ENCODE results near the gene PBOV1. TPM values are rescaled to one million over a fixed set of nuclear protein-coding genes. Genes with fewer than 3 reads are reported as not detected.

PBOV1 gene
- polyA plus RNA-seq, 2 of the 4 experiments (the other 2 are of a cell fraction): not detected

- ChIA-PET POLR2A (no interaction called here), CTCF (no interaction called here)
- no peak overlapping the region for H3K4me3 ChIP-seq
- no peak for DNase-seq (ENCODE audit: low read depth in 1 of 2, low spot score in 1 of 2)
- no peak for ATAC-seq
- WGBS (ENCODE audit: missing lambda C conversion rate): 60% methylated on average over 5 of the region's 5 CpGs
- FAIRE-seq: no peak
- no peak overlapping the region for H3K27ac ChIP-seq
- TF ChIP-seq RNF2 (IDR thresholded peaks at IDR 0.05; ENCODE audit: borderline replicate concordance, low read depth): no peak
- no peak for TF ChIP-seq ZNF302 (CRISPR knock-in tag; IDR thresholded peaks at IDR 0.05)
- no peak for TF ChIP-seq HDAC2 (IDR thresholded peaks at IDR 0.05)
- TF ChIP-seq FOSB (CRISPR knock-in tag; IDR thresholded peaks at IDR 0.05): no peak
- TF ChIP-seq TFCP2L1 (CRISPR knock-in tag; IDR thresholded peaks at IDR 0.05): no peak
- TF ChIP-seq BCL3 (IDR thresholded peaks at IDR 0.05): no peak
- TF ChIP-seq ZC3H11A (IDR thresholded peaks at IDR 0.05): no peak
- no peak for TF ChIP-seq EHMT2 (IDR thresholded peaks at IDR 0.05; ENCODE audit: low read depth)
- no peak for TF ChIP-seq SREBF2 (IDR thresholded peaks at IDR 0.05)
- TF ChIP-seq FOSL2 (IDR thresholded peaks at IDR 0.05): no peak
- TF ChIP-seq FOSL2 (CRISPR knock-in tag; IDR thresholded peaks at IDR 0.05): no peak
- no peak for TF ChIP-seq CHD4 (IDR thresholded peaks at IDR 0.05; ENCODE audit: borderline replicate concordance)
- no peak for TF ChIP-seq GATA3 (IDR thresholded peaks at IDR 0.05; ENCODE audit: borderline replicate concordance)
- TF ChIP-seq, protein P1, sequence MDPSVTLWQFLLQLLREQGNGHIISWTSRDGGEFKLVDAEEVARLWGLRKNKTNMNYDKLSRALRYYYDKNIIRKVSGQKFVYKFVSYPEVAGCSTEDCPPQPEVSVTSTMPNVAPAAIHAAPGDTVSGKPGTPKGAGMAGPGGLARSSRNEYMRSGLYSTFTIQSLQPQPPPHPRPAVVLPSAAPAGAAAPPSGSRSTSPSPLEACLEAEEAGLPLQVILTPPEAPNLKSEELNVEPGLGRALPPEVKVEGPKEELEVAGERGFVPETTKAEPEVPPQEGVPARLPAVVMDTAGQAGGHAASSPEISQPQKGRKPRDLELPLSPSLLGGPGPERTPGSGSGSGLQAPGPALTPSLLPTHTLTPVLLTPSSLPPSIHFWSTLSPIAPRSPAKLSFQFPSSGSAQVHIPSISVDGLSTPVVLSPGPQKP (IDR thresholded peaks at IDR 0.05; ENCODE audit: low read depth, low read length): no peak
- TF ChIP-seq RARB (CRISPR knock-in tag; IDR thresholded peaks at IDR 0.05): no peak
- TF ChIP-seq, protein P2, sequence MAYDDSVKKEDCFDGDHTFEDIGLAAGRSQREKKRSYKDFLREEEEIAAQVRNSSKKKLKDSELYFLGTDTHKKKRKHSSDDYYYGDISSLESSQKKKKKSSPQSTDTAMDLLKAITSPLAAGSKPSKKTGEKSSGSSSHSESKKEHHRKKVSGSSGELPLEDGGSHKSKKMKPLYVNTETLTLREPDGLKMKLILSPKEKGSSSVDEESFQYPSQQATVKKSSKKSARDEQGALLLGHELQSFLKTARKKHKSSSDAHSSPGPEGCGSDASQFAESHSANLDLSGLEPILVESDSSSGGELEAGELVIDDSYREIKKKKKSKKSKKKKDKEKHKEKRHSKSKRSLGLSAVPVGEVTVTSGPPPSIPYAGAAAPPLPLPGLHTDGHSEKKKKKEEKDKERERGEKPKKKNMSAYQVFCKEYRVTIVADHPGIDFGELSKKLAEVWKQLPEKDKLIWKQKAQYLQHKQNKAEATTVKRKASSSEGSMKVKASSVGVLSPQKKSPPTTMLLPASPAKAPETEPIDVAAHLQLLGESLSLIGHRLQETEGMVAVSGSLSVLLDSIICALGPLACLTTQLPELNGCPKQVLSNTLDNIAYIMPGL (CRISPR knock-in tag; IDR thresholded peaks at IDR 0.05; ENCODE audit: borderline replicate concordance): no peak
- no peak for TF ChIP-seq RAD21 (conservative IDR thresholded peaks at IDR 0.05 in 1 of 2, IDR thresholded peaks at IDR 0.05 in 1 of 2)
- no peak for TF ChIP-seq POLR2AphosphoS2 (conservative IDR thresholded peaks at IDR 0.05; ENCODE audit: low read length)
- H3K4me2 ChIP-seq: no peak overlapping the region
- H3K4me1 ChIP-seq: no peaks in the 10 kb centered on the region
- H3K9me3 ChIP-seq: no peaks in the 10 kb centered on the region
Observed at GRCh38 chr6:138205437-138206094, 12.7 kb downstream of the PBOV1 start.

- Histone ChIP-seq H3K4me1 (no peaks in the 10 kb centered on the region), H3K4me2 (no peak overlapping the region), H3K27ac (no peak overlapping the region), H3K9me3 (no peaks in the 10 kb centered on the region), H3K4me3 (no peak overlapping the region)
- FAIRE-seq (no peak), ATAC-seq (no peak), DNase-seq (ENCODE audit: low read depth in 1 of 2, low spot score in 1 of 2) (no peak)
- WGBS (ENCODE audit: missing lambda C conversion rate): 44% methylated on average over 4 of the region's 4 CpGs
- ChIA-PET CTCF (interaction anchor here (0.8 kb wide), 1 partner anchor 544 kb away, joined by 3 read pairs; no protein-coding TSS in a partner anchor), POLR2A (no interaction called here)
- TF ChIP-seq GATA3 (IDR thresholded peaks at IDR 0.05; ENCODE audit: borderline replicate concordance) (no peak), EHF (CRISPR knock-in tag; IDR thresholded peaks at IDR 0.05) (no peak), ZFP36 (IDR thresholded peaks at IDR 0.05; ENCODE audit: borderline replicate concordance, partially characterized antibody) (no peak), KDM1A (IDR thresholded peaks at IDR 0.05; ENCODE audit: low read depth) (no peak), ZC3H11A (IDR thresholded peaks at IDR 0.05) (no peak), EP300 (IDR thresholded peaks at IDR 0.05) (no peak), CHD4 (IDR thresholded peaks at IDR 0.05; ENCODE audit: borderline replicate concordance) (no peak), ZSCAN20 (CRISPR knock-in tag; IDR thresholded peaks at IDR 0.05) (no peak), BCL3 (IDR thresholded peaks at IDR 0.05) (no peak), HOXB5 (CRISPR knock-in tag; IDR thresholded peaks at IDR 0.05) (no peak), KDM5A (IDR thresholded peaks at IDR 0.05) (no peak)
Observed at GRCh38 chr6:138204792-138205384, 13.4 kb downstream of the PBOV1 start.

All from A549 (cell line).